T-helper 17 cell (primary cell): Measurements from ENCODE around the gene LDB3. TPM values are rescaled to one million over a fixed set of nuclear protein-coding genes. Genes with fewer than 3 reads are reported as not detected.
A peak's percentile ranks its signal among the peaks of the same experiment; 100 is the strongest.

Source experiments
- ATAC-seq: fragments of 150-1000 bp; cut with Tn5 transposase; 2 replicates; pipeline ENCODE4 v1.10.0; 2021; ENCODE audit warnings: mild to moderate bottlenecking, moderate library complexity
- DNase-seq, 3 donors: peaks; one replicate each; pipeline versions ENCODE4 v3.0.0 to v3.0.0-alpha.2; 2020 to 2021
- H3K9me3 ChIP-seq: one replicate; pipeline ENCODE4 v1.7.0; 2013; ENCODE audit warnings: low read length, mild to moderate bottlenecking; ENCODE audit not compliant: control insufficient read depth, poor library complexity, severe bottlenecking
- H3K27ac Mint-ChIP-seq: one replicate; pipeline ENCODE4 v1.8.0; 2022; ENCODE audit warnings: mild to moderate bottlenecking, moderate library complexity, mixed read lengths
- H3K27me3 Mint-ChIP-seq: one replicate; pipeline ENCODE4 v1.8.0; 2022; ENCODE audit warnings: mixed read lengths
- H3K36me3 Mint-ChIP-seq: one replicate; pipeline ENCODE4 v1.8.0; 2022; ENCODE audit warnings: low read depth, mixed read lengths
- H3K4me1 Mint-ChIP-seq: one replicate; pipeline ENCODE4 v1.8.0; 2022; ENCODE audit warnings: mild to moderate bottlenecking, mixed read lengths
- H3K4me3 Mint-ChIP-seq: one replicate; pipeline ENCODE4 v1.8.0; 2022; ENCODE audit warnings: mild to moderate bottlenecking, moderate library complexity, mixed read lengths
- total RNA-seq, 4 donors: library from RNA in 2 of 4; stranded (reverse) in 2 of 4; gene quantifications; one replicate each; pipeline ENCODE4 v1.2.3 and lab custom pipeline; 2022 to 2026

LDB3 gene
- total RNA-seq, 2 donors from 2014 or later = not detected

DNA sequence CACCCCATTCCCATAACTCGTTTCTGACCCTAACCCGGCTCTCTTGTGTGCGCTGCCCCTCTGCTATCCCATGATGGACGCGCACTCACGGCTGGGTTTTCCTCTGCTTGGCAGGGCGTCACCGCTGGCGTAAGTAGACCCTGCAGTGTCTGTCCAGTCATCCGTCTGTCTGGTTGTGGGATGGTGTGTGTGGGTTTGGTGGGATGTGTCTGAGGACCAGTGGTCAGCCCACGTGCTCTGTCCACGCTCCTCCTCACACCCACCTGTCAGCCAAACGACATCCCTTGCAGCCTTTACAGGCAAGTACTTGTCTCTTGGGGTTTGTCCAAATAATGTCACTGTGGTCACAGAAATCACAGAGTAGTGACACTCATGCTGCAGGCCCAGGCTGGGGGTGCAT lies 20.8 kb downstream of the LDB3 start:
- H3K4me3 Mint-ChIP-seq = no peak overlapping the region
- ATAC-seq (no peak), DNase-seq (no peak)
- no peaks in the 10 kb centered on the region for H3K9me3 ChIP-seq
- no peak overlapping the region for H3K27ac Mint-ChIP-seq
- H3K27me3 Mint-ChIP-seq = peaks cover 6% of the 10 kb centered on the region
- H3K36me3 Mint-ChIP-seq = no peaks in the 10 kb centered on the region
- peaks cover 12% of the 10 kb centered on the region for H3K4me1 Mint-ChIP-seq

- no peak overlapping the region for H3K4me3 Mint-ChIP-seq
- no peak for DNase-seq
- ATAC-seq = no peak
- H3K27ac Mint-ChIP-seq = no peak overlapping the region
- H3K4me1 Mint-ChIP-seq = peaks cover 12% of the 10 kb centered on the region
- H3K36me3 Mint-ChIP-seq = no peaks in the 10 kb centered on the region
- peaks cover 6% of the 10 kb centered on the region for H3K27me3 Mint-ChIP-seq
- no peaks in the 10 kb centered on the region for H3K9me3 ChIP-seq
Measured at GRCh38 chr10:86690231-86690630, 21.9 kb downstream of the LDB3 start.

GRCh38 chr10:86690657-86691084 lies 22.4 kb downstream of the LDB3 start:
- DNase-seq = no peak
- Mint-ChIP-seq H3K27me3 (peaks cover 2% of the 10 kb centered on the region), H3K27ac (no peak overlapping the region), H3K4me1 (peaks cover 12% of the 10 kb centered on the region), H3K36me3 (no peaks in the 10 kb centered on the region), H3K4me3 (no peak overlapping the region)
- no peak for ATAC-seq
- H3K9me3 ChIP-seq = no peaks in the 10 kb centered on the region

- H3K27ac Mint-ChIP-seq = no peak overlapping the region
- H3K9me3 ChIP-seq = no peaks in the 10 kb centered on the region
- no peaks in the 10 kb centered on the region for H3K36me3 Mint-ChIP-seq
- ATAC-seq (no peak), DNase-seq (no peak)
- H3K4me1 Mint-ChIP-seq = peaks cover 12% of the 10 kb centered on the region
- H3K27me3 Mint-ChIP-seq = no peaks in the 10 kb centered on the region
- H3K4me3 Mint-ChIP-seq = no peak overlapping the region
Measured at GRCh38 chr10:86691333-86692022, 23.2 kb downstream of the LDB3 start.

- no peaks in the 10 kb centered on the region for H3K9me3 ChIP-seq
- DNase-seq = no peak
- Mint-ChIP-seq H3K36me3 (no peaks in the 10 kb centered on the region), H3K4me3 (no peak overlapping the region), H3K27ac (no peak overlapping the region), H3K27me3 (no peaks in the 10 kb centered on the region), H3K4me1 (peaks cover 12% of the 10 kb centered on the region)
- ATAC-seq = no peak
Measured at GRCh38 chr10:86692023-86692514, 23.8 kb downstream of the LDB3 start.

- ATAC-seq = no peak
- Mint-ChIP-seq H3K4me1 (peaks cover 12% of the 10 kb centered on the region), H3K27me3 (no peaks in the 10 kb centered on the region), H3K36me3 (no peaks in the 10 kb centered on the region), H3K4me3 (no peak overlapping the region), H3K27ac (no peak overlapping the region)
- DNase-seq = no peak
- no peaks in the 10 kb centered on the region for H3K9me3 ChIP-seq
Measured at GRCh38 chr10:86692664-86693063, 24.4 kb downstream of the LDB3 start.

GRCh38 chr10:86693275-86693674 lies 25.0 kb downstream of the LDB3 start:
- DNase-seq (no peak), ATAC-seq (no peak)
- Mint-ChIP-seq H3K36me3 (no peaks in the 10 kb centered on the region), H3K27ac (no peak overlapping the region), H3K4me3 (no peak overlapping the region), H3K4me1 (peaks cover 12% of the 10 kb centered on the region), H3K27me3 (no peaks in the 10 kb centered on the region)
- H3K9me3 ChIP-seq = no peaks in the 10 kb centered on the region

GRCh38 chr10:86693721-86694369 lies 25.5 kb downstream of the LDB3 start:
- Mint-ChIP-seq H3K4me3 (no peak overlapping the region), H3K36me3 (no peaks in the 10 kb centered on the region), H3K27me3 (no peaks in the 10 kb centered on the region), H3K27ac (peak overlapping the region; percentile 47), H3K4me1 (peaks cover 6% of the 10 kb centered on the region)
- ATAC-seq (peak; percentile 59), DNase-seq (peak in 1 of 3 donors; percentile 14)
- H3K9me3 ChIP-seq = no peaks in the 10 kb centered on the region

GRCh38 chr10:86698207-86698940 lies 30.1 kb downstream of the LDB3 start:
- Mint-ChIP-seq H3K27me3 (peaks cover 7% of the 10 kb centered on the region), H3K27ac (no peak overlapping the region), H3K4me3 (no peak overlapping the region), H3K36me3 (no peaks in the 10 kb centered on the region), H3K4me1 (peaks cover 5% of the 10 kb centered on the region)
- no peak for DNase-seq
- ATAC-seq = no peak
- H3K9me3 ChIP-seq = no peaks in the 10 kb centered on the region

GRCh38 chr10:86699125-86699524 lies 30.8 kb downstream of the LDB3 start:
- H3K27me3 Mint-ChIP-seq = peaks cover 7% of the 10 kb centered on the region
- no peaks in the 10 kb centered on the region for H3K4me1 Mint-ChIP-seq
- DNase-seq (no peak), ATAC-seq (no peak)
- no peak overlapping the region for H3K27ac Mint-ChIP-seq
- H3K4me3 Mint-ChIP-seq = no peak overlapping the region
- no peaks in the 10 kb centered on the region for H3K36me3 Mint-ChIP-seq
- H3K9me3 ChIP-seq = no peaks in the 10 kb centered on the region

DNA sequence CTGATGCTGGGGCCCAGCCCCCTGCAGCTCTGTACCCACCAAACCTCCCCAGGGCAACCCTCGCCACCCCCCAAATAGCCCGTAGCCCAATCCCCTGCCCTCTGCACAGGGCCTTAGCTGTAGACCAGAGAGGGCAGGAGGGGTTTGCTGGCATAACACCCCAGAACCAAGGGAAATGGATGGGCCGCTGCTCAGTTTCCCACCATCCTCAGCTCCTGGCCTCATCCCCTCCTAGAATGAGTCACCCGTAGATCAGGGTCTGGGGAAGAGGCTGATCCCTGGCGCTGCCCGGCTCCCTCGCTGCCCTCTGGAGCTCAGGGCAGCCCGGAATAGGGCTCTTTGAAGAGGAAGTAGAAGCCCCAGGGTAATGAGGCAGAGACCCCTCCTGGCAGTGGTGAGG lies 31.2 kb downstream of the LDB3 start:
- Mint-ChIP-seq H3K4me1 (no peaks in the 10 kb centered on the region), H3K27me3 (peaks cover 7% of the 10 kb centered on the region), H3K4me3 (no peak overlapping the region), H3K27ac (no peak overlapping the region), H3K36me3 (no peaks in the 10 kb centered on the region)
- no peak for DNase-seq
- H3K9me3 ChIP-seq = no peaks in the 10 kb centered on the region
- ATAC-seq = no peak

DNA sequence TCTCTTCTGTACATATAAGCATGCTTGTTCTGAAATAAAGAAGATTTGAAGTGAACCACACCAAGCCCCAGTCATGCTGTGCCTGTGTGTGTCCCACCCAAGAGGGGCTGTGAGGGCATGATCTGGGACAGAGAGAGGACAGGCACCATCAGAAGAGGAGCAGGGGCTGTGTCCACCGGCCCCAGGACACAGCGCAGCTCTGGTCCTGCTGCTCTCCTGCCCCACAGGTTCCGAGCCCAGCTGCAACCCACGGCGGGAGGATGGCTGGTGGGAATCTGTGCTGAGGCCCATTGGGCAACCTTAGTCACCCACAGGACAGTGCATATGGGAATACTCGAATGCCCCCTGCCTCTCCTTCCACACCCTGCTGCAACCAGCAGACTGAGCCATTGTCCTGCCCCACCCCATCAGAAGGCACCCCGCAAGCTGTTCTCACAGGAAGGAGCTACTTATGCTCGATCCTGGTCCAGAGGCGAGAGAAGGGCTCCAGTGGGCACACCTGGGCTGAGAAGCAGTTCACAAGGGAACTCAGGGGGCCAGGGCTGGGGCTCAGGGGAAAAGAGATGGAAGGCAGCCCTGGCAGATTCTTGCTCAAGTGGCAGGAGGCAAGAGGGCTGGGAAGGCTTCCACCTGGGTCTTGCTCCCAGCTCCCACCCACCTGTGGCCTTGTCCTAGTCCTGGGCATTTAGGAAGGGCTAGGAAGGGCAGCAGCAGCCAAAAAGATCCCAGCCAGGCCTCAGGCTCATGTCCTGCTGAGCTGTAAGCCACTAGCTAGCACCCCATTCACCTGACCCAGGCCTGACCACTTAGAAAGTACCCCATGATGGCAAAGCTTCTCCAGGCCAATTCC lies 31.9 kb downstream of the LDB3 start:
- no peak overlapping the region for H3K27ac Mint-ChIP-seq
- no peaks in the 10 kb centered on the region for H3K36me3 Mint-ChIP-seq
- DNase-seq (no peak), ATAC-seq (no peak)
- no peak overlapping the region for H3K4me3 Mint-ChIP-seq
- H3K9me3 ChIP-seq = no peaks in the 10 kb centered on the region
- no peaks in the 10 kb centered on the region for H3K4me1 Mint-ChIP-seq
- peaks cover 7% of the 10 kb centered on the region for H3K27me3 Mint-ChIP-seq
